H54 (cell line): Measurements from ENCODE around the gene PTPRO.

ENCODE experiments used
- DNase-seq: peaks from one replicate; pipeline ENCODE4 v3.0.0; 2011; ENCODE audit warnings: low spot score, mixed read lengths; ENCODE audit not compliant: insufficient read length
- FAIRE-seq: peaks from 3 replicates; lab custom pipeline; 2011; peaks lifted over from hg19 to GRCh38; lab: Jason Lieb, UNC
- POLR2A ChIP-seq: IDR thresholded peaks from 2 replicates; pipeline ENCODE4 v1.6.1; 2011; ENCODE audit warnings: low read depth, mild to moderate bottlenecking, low read length

The PTPRO gene

DNA sequence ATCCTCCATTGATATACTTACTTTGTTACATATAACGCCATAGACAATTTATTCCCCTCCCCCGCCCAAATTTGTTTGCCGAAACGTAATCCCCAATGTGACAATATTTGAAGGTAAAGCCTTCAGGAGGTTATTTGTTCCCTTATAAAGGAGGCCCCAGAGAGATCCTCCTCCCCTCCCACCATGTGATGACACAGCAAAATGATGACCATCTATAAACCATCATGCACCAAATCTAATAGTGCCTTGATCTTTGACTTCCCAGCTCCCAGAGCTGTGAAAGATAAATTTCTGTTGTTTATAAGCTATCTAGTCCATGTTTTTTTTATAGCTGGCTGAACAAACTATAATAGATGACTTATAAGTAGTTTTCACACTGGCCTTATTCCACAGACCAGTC, 122.2 kb downstream of the PTPRO start:
- TF ChIP-seq POLR2A = no peak
- DNase-seq = no peak
- no peak for FAIRE-seq

DNA sequence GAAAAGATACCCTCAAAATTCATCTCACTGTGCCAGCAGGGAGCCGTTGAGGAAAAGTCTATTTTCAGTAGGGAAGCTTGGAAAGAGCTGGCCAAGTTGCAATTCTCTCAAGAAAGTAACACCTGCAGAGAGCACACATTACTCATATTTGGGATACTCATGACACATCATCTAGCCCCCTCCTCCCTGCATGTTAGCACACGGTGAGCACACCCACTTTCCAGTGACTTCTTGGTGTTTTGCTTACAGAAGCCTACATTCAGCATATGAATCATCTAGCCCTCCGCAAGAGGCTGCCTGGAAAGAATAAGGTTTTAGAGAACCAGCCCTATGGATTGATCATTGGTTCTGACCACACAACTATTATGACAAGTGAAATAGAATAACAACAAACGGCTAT, 124.5 kb downstream of the PTPRO start:
- no peak for TF ChIP-seq POLR2A
- FAIRE-seq (no peak), DNase-seq (no peak)

DNA sequence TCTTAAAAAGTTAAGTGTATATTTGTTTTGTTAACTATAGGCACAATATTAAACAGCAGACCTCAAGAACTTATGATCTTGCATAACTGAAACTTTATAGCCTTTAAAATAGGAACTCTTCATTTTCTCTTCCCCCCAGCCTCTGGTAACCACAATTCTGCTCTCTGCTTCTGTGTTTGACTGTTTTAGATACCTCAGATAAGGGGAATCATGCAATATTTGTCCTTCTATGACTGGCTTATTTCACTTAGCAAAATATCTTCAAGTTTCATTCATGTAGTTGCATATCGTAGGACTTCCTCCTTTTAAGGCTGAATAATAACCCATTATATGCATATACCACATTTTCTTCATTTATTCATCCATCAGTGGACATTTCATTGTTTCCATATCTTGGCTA, 131.3 kb downstream of the PTPRO start:
- TF ChIP-seq POLR2A = no peak
- DNase-seq (no peak), FAIRE-seq (no peak)

DNA sequence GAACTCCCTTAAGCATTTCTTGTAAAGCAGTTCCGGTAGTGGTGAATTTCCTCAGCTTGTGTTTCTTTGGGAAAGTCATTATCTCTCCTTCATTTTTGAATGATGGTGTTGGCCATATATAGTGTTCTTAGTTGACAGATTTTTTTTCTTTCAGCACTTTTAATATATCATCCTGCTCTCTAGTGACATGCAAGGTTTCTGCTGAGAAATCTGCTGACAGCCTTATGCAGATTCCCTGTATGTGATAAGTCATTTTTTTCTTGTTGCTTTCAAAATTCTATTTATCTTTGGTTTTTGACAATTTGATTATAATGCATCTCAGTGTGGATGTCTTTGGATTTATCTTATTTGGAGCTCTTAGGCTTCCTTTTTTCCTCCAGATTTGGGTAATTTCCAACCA, 135.7 kb downstream of the PTPRO start:
- DNase-seq (no peak), FAIRE-seq (no peak)
- no peak for TF ChIP-seq POLR2A

DNA sequence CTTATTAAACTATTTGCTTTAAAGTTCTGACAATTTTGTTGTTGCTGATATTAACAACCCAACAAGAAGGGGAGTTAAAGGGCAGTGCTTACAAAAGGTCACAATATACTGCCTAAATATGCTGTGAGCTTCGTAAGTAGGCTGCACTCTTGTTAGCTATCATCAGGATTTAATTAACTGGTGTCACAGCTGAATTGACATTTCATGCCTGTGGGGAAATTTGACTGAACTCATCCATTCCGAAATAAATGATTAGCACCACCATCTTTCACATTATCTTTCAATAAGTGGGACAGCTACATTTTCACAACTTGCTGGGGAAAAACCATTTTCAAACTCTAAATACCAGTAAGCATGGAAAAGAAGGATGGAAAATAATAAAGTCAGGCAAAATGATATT, 146.6 kb downstream of the PTPRO start:
- FAIRE-seq (no peak), DNase-seq (no peak)
- no peak for TF ChIP-seq POLR2A

DNA sequence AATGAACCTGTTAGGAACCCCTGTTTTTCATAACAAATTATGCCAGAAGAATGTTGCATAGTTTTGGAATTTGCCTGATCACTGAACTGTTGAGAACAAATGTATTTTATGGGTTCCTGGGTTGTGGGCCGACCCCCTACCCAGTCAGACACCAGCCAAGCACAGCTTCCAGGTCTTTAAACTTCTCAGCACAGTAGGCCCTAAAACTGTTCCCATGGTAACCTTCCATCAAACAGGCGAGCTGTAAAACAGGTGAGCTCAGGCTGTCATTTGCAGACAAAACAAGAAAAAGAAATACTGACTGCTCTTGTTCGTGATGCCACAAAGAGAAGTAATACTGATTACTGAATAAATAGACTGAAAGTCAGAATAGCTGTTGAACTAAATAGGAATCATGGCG, 147.0 kb downstream of the PTPRO start:
- FAIRE-seq (no peak), DNase-seq (no peak)
- no peak for TF ChIP-seq POLR2A

DNA sequence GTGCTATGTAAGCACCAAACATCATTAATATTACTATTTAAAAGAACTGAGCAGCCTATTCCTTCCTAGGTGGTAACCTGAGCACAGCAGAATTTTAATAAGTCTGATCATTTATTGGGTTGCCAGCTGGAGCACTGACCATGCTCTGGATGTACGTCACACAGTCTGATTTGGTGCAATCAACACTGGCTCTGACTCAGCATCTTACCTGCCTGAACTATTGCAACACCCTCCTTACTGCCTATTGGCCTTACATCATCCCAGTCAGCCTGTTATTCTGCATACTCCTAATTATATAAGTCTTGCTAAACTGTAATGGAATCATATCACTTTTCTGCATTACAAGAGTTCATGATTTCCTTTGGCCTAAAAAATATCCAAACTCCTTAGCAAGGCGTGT, 149.7 kb downstream of the PTPRO start:
- FAIRE-seq = no peak
- no peak for DNase-seq
- no peak for TF ChIP-seq POLR2A

DNA sequence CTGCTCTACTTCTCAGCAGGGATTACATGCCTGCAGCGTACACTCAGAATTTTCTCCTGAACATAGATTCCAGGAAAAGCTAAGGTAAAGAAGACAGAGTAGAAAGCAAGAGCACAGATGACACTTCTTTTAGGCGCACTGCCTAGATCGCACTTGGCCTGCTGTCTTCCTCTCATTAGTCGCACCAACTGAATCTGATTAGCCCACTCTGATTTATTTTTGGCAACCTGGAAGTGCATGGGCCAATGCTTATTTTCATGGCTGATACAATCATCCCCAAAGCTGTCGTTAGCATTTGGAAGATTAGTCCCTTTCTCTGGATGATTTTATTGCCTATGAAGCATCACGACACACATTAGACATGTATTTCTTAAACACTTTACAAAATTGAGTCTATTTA, 152.5 kb downstream of the PTPRO start:
- FAIRE-seq (no peak), DNase-seq (no peak)
- TF ChIP-seq POLR2A = no peak

DNA sequence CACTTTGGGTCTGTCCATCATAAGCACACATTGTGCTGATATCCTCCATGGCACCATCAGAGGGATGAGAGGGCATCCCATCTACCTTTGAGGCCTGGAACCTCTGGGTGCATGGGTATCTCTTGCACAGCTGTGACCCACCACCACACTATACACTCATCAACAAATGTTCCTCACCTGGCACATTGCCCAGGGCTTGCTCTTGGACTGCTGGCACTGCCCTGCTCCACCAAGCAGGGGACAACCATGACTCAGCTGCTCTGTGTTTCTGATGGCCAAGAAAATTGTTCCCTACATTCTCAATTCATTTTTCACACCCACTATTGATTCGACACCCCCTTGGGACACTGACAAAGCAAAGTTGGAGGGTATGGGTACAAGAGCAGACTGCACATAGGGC, 155.5 kb downstream of the PTPRO start:
- DNase-seq = no peak
- no peak for TF ChIP-seq POLR2A

DNA sequence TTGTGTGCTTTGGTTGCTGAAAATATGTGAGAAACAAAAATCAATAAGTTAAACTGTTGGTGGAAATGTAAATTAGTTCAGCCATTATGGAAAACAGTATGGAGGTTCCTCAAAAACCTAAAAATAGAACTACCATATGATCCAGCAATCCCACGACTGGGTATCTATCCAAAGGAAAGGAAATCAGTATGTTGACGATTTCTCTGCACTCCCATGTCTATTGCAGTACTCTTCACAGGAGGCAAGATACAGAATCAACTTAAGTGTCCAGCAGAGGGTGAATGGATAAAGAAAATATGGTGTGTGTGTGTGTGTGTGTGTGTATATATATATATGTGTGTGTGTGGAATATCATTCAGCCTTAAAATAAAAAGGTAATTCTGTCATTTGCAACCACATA, 159.5 kb downstream of the PTPRO start:
- FAIRE-seq (no peak), DNase-seq (no peak)
- TF ChIP-seq POLR2A = no peak

More for the DNA sequence above, 155.5 kb downstream of the PTPRO start:
- FAIRE-seq = no peak

DNA sequence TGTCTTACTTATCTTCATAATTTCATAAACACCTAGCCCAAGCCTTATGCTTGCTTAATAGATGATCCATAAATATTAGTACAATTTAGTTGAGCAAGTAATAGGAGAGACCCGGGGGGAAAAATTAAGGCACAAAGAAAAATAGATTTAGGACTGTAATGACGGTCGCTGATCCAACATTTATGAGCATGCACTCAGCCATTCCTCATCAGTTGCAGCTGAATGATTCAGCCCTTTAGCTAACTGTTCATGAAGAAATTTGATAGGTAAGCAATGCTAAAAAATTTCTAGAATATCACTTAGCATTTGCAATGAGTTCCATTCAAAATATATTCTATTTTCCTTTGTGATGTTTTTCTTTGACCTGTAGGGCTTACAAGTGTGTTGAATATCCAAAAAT, 163.2 kb downstream of the PTPRO start:
- DNase-seq (no peak), FAIRE-seq (no peak)
- no peak for TF ChIP-seq POLR2A

DNA sequence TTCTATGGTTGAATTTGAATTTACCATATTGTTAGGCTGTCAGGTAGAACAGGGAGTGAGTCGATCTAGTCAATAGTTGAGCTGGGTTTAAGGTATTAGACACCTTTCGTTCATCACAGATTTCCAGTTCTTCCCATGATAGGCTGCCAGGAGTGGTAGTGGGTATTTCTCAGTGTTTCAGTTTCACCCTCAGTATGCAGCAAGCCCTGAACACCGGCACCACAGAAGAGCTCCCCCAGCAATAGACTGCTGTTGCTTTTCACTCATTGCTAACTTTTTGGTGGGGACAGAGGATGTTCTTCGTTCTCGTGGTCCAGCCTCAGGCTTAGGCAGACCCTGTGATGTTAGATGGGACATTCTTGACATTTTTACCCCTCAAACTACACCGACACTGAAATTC, 164.6 kb downstream of the PTPRO start:
- DNase-seq = no peak
- TF ChIP-seq POLR2A = no peak
- FAIRE-seq = no peak

DNA sequence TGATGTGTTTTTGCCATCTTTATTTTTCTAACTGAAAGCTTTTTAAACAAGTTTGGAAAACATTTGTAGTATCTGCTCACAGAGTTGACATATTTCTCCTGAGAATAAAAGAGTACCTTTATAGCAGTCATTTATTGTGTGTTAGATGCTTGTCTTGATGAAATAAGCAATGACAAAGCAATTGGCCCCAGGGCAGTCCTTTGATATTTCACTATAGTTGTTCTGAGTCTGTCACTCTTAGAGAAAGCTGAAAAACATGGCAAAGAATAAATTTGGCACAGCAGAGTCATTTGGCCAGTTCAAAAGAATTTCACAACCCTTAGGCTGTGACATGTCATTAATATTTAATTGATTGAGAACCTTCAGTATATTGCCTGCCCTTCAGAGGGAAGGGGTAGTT, 166.2 kb downstream of the PTPRO start:
- DNase-seq = no peak
- no peak for FAIRE-seq
- no peak for TF ChIP-seq POLR2A

DNA sequence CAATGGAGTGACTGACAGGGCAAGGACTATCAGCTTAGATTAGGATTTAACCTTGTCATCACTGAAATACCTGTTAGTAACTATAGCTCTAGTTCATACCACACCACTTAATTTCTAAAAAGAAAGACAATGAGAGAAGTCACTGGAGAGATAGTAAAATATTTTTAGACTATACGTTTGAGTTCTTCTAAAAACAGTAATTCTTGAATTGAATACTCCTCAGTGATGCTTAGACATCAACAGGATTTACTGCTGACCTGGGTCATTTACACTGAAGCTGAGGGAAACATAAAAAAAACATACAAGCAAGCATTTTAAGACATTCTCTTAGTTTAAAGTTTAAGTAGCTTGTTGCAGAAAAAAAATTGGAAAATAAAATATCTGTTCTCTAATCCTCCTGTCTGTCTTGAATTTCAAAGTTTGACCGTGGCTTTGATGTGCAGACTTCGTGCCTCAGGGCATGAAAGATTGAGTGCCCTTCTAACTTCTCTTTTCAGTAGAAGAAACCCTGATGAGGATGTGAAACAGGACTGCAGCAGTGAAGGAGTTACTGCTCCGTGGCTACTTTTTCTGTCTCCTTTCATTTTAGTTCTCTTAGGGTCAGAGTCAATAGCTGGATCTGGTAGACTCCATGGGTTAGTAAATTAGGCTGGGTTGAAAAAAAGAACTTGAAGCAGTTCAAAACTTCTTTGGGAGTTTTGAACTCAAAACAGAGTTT, 172.2 kb downstream of the PTPRO start:
- TF ChIP-seq POLR2A = no peak
- DNase-seq = no peak
- FAIRE-seq = no peak

DNA sequence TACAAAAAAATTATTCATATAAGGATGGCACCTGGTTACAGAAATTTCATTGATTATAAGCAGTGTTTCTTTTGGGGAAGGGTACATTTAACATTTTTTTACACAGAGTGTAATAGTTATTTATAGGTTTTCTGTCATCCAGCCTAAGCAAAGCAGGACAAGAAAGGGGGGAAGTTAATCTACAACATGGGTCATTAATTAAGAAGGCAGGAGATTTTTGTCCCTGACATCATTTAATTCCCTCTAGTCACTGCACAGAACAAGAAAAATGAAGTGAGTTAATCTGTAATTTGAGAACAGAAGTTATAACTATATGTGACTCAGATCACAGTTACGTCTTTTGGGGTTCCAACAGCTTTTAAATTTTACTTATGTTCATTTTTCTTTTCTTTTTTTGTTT, 173.4 kb downstream of the PTPRO start:
- TF ChIP-seq POLR2A = no peak

More for the DNA sequence above, 173.4 kb downstream of the PTPRO start:
- FAIRE-seq (no peak), DNase-seq (no peak)
